ENCODE results near the gene TRAT1.

Gene TRAT1

GRCh38 chr3:108862865-108863798 lies 40.5 kb downstream of the TRAT1 start:
- DNase-seq = no peak

- no peak for DNase-seq
These were observed 41.2 kb downstream of the TRAT1 start for GRCh38 chr3:108863799-108864135.

GRCh38 chr3:108877901-108878300 lies 55.3 kb downstream of the TRAT1 start:
- no peak for DNase-seq

GRCh38 chr3:108879915-108880314 lies 57.3 kb downstream of the TRAT1 start:
- DNase-seq = no peak

GRCh38 chr3:108882762-108883161 lies 60.2 kb downstream of the TRAT1 start:
- DNase-seq = no peak

GRCh38 chr3:108883373-108883772 lies 60.8 kb downstream of the TRAT1 start:
- no peak for DNase-seq

- DNase-seq = no peak
These were observed 64.5 kb downstream of the TRAT1 start for GRCh38 chr3:108887121-108887520.

- DNase-seq = no peak
These were observed 65.2 kb downstream of the TRAT1 start for GRCh38 chr3:108887777-108888176.

- no peak for DNase-seq
These were observed 69.2 kb downstream of the TRAT1 start for GRCh38 chr3:108891833-108892232.

GRCh38 chr3:108894981-108895380 lies 72.4 kb downstream of the TRAT1 start:
- no peak for DNase-seq

- DNase-seq = no peak
These were observed 75.3 kb downstream of the TRAT1 start for GRCh38 chr3:108897883-108898282.

GRCh38 chr3:108899530-108899929 lies 76.9 kb downstream of the TRAT1 start:
- DNase-seq = no peak

All from NCI-H1105 (cell line).